Measurements from ENCODE around the gene PAIP1.

The PAIP1 gene

DNA sequence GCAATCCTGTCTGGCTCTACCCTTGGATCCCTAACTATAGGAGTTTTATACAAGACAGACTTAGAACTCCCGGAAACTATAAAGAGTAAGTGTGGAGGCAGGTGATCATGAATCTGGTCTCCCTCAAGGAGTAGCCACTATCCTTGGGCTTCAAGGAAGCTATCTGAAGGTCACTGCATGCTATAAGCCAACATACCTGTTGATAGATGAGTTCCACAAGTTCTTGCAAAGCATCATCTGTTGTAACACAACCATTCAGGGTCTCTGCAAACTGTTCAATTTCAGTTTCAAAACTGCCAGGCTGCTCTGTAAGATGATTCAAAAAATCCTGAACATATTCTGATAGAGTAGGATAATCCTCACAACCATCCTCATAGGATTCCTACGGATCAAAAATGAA lies 9.3 kb downstream of the PAIP1 start:
- Histone ChIP-seq H3K4me1 (ENCODE audit: control insufficient read depth, insufficient read depth, low read length) (no peaks in the 10 kb centered on the region), H3K9me3 (ENCODE audit: control insufficient read depth, insufficient read depth, low read length) (no peaks in the 10 kb centered on the region), H3K36me3 (ENCODE audit: control insufficient read depth, insufficient read depth, low read length) (peaks cover 16% of the 10 kb centered on the region), H3K27me3 (ENCODE audit: control insufficient read depth, insufficient read depth, low read length) (no peaks in the 10 kb centered on the region), H3K9ac (ENCODE audit: low read depth, low read length) (no peak overlapping the region), H3K4me3 (ENCODE audit: low read depth, low read length) (no peak overlapping the region)

DNA sequence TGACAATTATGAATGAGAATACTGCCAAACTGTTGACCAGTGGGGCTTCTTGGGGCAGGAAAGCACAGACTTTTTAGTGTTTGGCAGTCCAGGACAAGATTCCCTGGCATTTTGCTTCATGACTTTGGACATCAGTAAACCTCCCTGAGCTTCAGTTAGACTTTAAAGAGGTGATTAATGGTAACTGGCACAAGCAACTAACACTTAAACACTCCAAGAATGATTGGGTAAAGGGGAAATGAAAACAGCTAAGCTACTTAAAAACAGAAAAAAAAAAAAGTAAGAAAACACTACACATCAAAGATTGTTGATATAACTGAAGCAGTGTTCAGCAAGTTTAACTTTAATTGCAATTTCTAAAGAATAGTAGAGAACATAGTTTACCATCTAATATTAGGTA lies 13.4 kb downstream of the PAIP1 start:
- H3K36me3 ChIP-seq (ENCODE audit: control insufficient read depth, insufficient read depth, low read length) = peaks cover 19% of the 10 kb centered on the region
- H3K4me3 ChIP-seq (ENCODE audit: low read depth, low read length) = no peak overlapping the region
- H3K9ac ChIP-seq (ENCODE audit: low read depth, low read length) = no peak overlapping the region
- no peaks in the 10 kb centered on the region for H3K4me1 ChIP-seq (ENCODE audit: control insufficient read depth, insufficient read depth, low read length)
- H3K9me3 ChIP-seq (ENCODE audit: control insufficient read depth, insufficient read depth, low read length) = no peaks in the 10 kb centered on the region
- H3K27me3 ChIP-seq (ENCODE audit: control insufficient read depth, insufficient read depth, low read length) = no peaks in the 10 kb centered on the region

DNA sequence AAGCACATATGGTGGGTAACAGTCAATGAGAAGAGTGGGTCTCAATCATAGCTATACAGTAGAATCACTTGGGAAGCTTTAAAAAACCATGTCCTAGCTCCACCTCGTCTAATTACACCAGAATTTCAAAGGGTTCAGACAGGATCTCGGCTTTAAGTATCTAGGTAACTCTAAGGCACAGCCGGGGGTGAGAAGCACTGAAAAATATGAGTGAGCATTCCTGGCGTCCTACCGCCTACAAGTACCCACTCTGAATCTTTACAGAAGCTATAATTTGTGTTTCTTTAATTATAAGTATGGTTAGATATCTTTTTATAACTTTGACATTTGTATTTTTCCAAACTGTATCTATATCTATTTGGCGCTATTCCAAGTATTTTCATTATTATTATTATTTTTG lies 16.1 kb downstream of the PAIP1 start:
- H3K9ac ChIP-seq (ENCODE audit: low read depth, low read length) = no peak overlapping the region
- no peak overlapping the region for H3K4me3 ChIP-seq (ENCODE audit: low read depth, low read length)
- H3K36me3 ChIP-seq (ENCODE audit: control insufficient read depth, insufficient read depth, low read length) = peaks cover 12% of the 10 kb centered on the region
- no peaks in the 10 kb centered on the region for H3K4me1 ChIP-seq (ENCODE audit: control insufficient read depth, insufficient read depth, low read length)
- H3K9me3 ChIP-seq (ENCODE audit: control insufficient read depth, insufficient read depth, low read length) = no peaks in the 10 kb centered on the region
- no peaks in the 10 kb centered on the region for H3K27me3 ChIP-seq (ENCODE audit: control insufficient read depth, insufficient read depth, low read length)

DNA sequence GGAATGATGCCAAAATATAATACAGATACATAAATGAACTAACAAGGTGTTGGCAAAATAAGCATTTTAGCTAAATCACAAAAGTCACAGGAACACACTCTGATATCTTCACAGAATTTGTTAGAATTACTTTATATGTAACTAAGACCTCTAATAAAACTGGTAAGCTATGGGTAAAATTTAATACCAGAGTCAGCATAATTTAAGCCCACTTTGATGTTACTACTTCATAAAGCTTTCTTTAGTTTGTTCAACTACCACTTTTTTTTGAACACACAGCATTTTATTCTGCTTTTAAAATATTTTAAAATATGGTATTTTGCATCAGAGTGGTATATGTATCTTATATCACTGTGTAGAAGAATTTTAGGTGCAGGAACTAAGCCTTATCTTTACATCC lies 19.9 kb downstream of the PAIP1 start:
- Histone ChIP-seq H3K4me3 (ENCODE audit: low read depth, low read length) (no peak overlapping the region), H3K9me3 (ENCODE audit: control insufficient read depth, insufficient read depth, low read length) (no peaks in the 10 kb centered on the region), H3K4me1 (ENCODE audit: control insufficient read depth, insufficient read depth, low read length) (no peaks in the 10 kb centered on the region), H3K9ac (ENCODE audit: low read depth, low read length) (no peak overlapping the region), H3K36me3 (ENCODE audit: control insufficient read depth, insufficient read depth, low read length) (peaks cover 8% of the 10 kb centered on the region), H3K27me3 (ENCODE audit: control insufficient read depth, insufficient read depth, low read length) (no peaks in the 10 kb centered on the region)

DNA sequence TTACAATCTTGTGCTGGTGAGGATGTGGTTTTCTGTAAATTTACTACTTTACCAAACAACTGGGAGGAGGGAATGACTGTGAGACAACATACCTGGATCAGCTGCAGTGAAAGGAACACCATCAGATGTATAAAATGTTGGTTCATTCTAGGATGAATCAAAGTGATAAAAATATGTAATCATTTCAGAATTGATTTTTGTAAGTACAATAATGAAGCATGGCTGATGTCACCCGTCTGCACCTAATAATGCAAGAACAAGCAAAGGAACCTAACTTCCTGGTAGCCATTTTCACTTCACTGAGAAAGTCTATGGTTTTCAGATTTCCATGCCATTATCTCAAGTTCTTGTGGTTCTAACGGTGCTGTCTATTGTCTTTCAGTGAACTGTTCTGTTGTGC lies 23.2 kb downstream of the PAIP1 start:
- Histone ChIP-seq H3K27me3 (ENCODE audit: control insufficient read depth, insufficient read depth, low read length) (no peaks in the 10 kb centered on the region), H3K4me1 (ENCODE audit: control insufficient read depth, insufficient read depth, low read length) (no peaks in the 10 kb centered on the region), H3K4me3 (ENCODE audit: low read depth, low read length) (no peak overlapping the region), H3K9ac (ENCODE audit: low read depth, low read length) (no peak overlapping the region), H3K36me3 (ENCODE audit: control insufficient read depth, insufficient read depth, low read length) (peaks cover 12% of the 10 kb centered on the region), H3K9me3 (ENCODE audit: control insufficient read depth, insufficient read depth, low read length) (no peaks in the 10 kb centered on the region)

DNA sequence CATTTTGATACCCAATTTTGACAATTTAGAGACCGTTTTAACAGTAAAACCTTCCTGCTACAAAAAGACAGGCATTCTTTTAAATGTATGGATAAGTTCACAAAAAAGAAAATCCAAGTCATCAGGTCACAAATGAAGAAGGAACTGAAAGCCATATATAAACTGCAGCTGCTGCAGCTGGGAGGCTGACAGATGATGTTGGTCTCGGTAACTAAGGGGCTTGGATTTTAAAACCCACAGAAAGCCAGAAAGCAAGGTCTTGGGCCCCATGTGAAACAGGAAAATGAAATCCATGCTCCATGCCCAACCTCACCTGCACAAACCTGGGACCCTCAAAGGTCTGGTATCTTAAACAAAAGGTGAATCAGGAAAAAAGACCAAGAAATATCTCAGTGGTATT lies 26.2 kb downstream of the PAIP1 start:
- H3K4me1 ChIP-seq (ENCODE audit: control insufficient read depth, insufficient read depth, low read length) = no peaks in the 10 kb centered on the region
- H3K27me3 ChIP-seq (ENCODE audit: control insufficient read depth, insufficient read depth, low read length) = no peaks in the 10 kb centered on the region
- H3K9me3 ChIP-seq (ENCODE audit: control insufficient read depth, insufficient read depth, low read length) = no peaks in the 10 kb centered on the region
- H3K9ac ChIP-seq (ENCODE audit: low read depth, low read length) = no peak overlapping the region
- peaks cover 13% of the 10 kb centered on the region for H3K36me3 ChIP-seq (ENCODE audit: control insufficient read depth, insufficient read depth, low read length)
- H3K4me3 ChIP-seq (ENCODE audit: low read depth, low read length) = no peak overlapping the region

DNA sequence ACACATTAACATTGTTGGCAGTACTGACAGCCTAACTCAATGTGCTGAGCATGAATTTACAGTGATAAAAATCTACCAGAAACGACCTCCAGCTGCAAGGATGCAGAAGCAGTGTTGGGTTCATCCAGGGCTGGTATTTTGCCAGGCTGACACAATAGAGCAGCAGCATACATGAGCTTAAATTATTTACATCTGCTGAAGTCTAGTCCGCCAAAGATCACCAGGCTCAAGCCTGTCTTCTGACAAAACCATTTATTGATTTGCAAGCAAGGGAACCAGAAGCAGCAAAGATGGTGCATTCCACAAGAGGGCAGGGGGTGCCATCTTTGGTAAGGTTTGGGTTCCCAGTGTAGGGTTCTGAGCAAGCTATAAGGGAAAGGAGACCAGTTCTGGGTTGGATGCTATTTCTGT lies 33.2 kb downstream of the PAIP1 start:
- Histone ChIP-seq H3K9me3 (ENCODE audit: control insufficient read depth, insufficient read depth, low read length) (no peaks in the 10 kb centered on the region), H3K4me3 (ENCODE audit: low read depth, low read length) (no peak overlapping the region), H3K4me1 (ENCODE audit: control insufficient read depth, insufficient read depth, low read length) (no peaks in the 10 kb centered on the region), H3K27me3 (ENCODE audit: control insufficient read depth, insufficient read depth, low read length) (no peaks in the 10 kb centered on the region), H3K36me3 (ENCODE audit: control insufficient read depth, insufficient read depth, low read length) (peaks cover 4% of the 10 kb centered on the region), H3K9ac (ENCODE audit: low read depth, low read length) (no peak overlapping the region)

DNA sequence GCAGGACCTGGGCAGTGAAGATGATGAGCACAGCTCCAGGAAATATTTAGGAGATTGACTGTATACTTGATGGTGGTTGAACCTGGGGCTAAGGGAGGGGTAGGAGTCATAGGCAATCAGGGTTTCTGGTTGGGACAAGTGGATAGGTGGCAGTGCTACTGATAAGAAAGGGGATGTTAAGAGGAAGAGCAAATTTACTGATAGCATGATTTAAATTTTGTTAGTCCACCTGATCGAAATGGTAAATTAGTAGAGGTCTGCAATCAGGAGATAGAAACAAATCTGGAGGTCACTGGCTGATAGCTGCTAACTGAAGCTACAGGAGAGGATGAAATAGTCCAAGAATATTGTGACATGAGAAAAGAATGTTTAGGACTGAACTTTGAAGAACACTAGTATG lies 36.3 kb downstream of the PAIP1 start:
- H3K36me3 ChIP-seq (ENCODE audit: control insufficient read depth, insufficient read depth, low read length) = no peaks in the 10 kb centered on the region
- no peaks in the 10 kb centered on the region for H3K9me3 ChIP-seq (ENCODE audit: control insufficient read depth, insufficient read depth, low read length)
- H3K9ac ChIP-seq (ENCODE audit: low read depth, low read length) = no peak overlapping the region
- peaks cover under 1% of the 10 kb centered on the region for H3K4me1 ChIP-seq (ENCODE audit: control insufficient read depth, insufficient read depth, low read length)
- H3K27me3 ChIP-seq (ENCODE audit: control insufficient read depth, insufficient read depth, low read length) = no peaks in the 10 kb centered on the region
- H3K4me3 ChIP-seq (ENCODE audit: low read depth, low read length) = no peak overlapping the region

DNA sequence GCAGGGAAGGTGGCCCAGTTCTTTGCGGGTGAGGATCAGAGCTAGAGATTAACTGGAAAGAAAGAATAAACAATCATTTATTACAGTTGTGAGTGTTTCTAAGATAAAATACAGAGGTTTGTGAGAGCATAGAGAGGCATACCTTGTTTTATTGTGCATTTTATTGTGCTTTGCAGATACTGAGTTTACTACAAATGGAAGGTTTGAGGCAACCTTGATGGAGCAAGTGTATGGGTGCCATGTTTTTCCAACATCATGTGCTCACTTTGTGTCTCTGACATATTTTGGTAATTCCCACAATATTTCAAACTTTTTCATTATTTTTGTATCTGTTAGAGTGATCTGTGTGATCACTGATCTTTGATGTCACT lies 41.2 kb downstream of the PAIP1 start:
- peaks cover 7% of the 10 kb centered on the region for H3K4me1 ChIP-seq (ENCODE audit: control insufficient read depth, insufficient read depth, low read length)
- no peaks in the 10 kb centered on the region for H3K36me3 ChIP-seq (ENCODE audit: control insufficient read depth, insufficient read depth, low read length)
- peak overlapping the region; percentile 94 for H3K9ac ChIP-seq (ENCODE audit: low read depth, low read length)
- peak overlapping the region; percentile 90 for H3K4me3 ChIP-seq (ENCODE audit: low read depth, low read length)
- no peaks in the 10 kb centered on the region for H3K27me3 ChIP-seq (ENCODE audit: control insufficient read depth, insufficient read depth, low read length)
- no peaks in the 10 kb centered on the region for H3K9me3 ChIP-seq (ENCODE audit: control insufficient read depth, insufficient read depth, low read length)

DNA sequence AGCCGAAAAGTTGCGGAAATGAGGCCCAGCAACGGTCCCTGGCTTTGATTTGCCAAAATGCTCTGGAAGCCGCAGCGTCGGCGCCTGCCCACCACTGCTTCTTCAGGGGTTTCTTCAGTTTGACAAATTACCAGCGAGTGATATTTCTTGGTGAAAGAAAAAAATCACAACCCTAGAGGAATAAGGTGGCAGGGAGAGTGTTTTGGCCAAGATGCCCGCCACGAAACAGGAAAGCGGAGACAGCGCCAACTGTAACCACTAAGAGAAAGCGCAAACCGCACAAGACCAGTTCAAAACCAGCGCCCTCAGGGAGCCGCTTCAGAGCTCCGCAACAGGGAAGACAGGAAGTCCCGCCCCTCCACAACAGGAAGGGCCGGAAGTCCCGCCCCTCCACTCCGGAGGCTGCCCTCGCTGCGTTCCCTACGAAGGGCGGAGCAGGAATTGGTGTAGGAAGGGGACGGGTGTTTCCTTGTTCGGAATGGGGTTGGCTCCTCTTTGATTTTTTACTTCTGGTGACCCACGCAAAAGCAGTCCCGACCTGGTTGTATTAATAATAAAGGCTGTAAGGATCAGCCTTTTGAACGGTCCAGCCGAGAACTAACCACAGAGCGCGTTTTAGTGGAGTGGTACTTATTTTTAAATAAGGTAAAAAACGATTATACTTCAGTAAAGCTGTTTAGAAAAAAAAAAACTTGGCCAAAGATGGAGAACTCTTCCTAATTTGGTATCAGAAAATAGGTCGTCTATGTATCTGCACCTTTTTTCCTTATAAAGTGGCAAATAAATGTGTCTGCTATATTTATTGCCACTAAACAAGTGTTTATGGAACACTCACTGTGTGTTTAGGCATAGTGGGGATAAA lies 41.8 kb downstream of the PAIP1 start, which contains the start of gene C5orf34:
C5orf34 (minus strand) TSS at position 333 of the 862 bp plus-strand sequence. CDS start 5,809 bp downstream, outside the sequence.
- peak within 1 kb of the TSS; percentile 95 for H3K9ac ChIP-seq (ENCODE audit: low read depth, low read length)
- no peaks in the 10 kb centered on the region for H3K9me3 ChIP-seq (ENCODE audit: control insufficient read depth, insufficient read depth, low read length)
- H3K36me3 ChIP-seq (ENCODE audit: control insufficient read depth, insufficient read depth, low read length) = no peaks in the 10 kb centered on the region
- H3K4me3 ChIP-seq (ENCODE audit: low read depth, low read length) = peak within 1 kb of the TSS; percentile 90
- peaks cover 7% of the 10 kb centered on the region for H3K4me1 ChIP-seq (ENCODE audit: control insufficient read depth, insufficient read depth, low read length)
- H3K27me3 ChIP-seq (ENCODE audit: control insufficient read depth, insufficient read depth, low read length) = no peaks in the 10 kb centered on the region

DNA sequence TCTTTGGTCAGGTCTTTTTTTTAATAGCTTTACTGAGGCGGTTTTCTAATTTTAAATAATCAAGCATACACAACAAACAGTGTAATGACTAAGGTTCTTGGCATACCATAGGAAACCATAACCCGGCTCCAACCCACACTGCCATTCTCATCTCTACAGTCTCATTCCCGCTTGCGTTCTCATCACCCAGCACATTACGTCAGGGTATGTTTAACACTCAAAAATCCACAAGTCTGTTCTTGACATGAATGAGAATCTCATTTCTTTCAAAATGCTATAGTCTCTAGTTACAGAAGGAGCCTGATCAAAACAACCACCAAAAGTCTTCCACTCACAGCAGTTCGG lies 42.4 kb downstream of the PAIP1 start:
- H3K27me3 ChIP-seq (ENCODE audit: control insufficient read depth, insufficient read depth, low read length) = no peaks in the 10 kb centered on the region
- no peaks in the 10 kb centered on the region for H3K9me3 ChIP-seq (ENCODE audit: control insufficient read depth, insufficient read depth, low read length)
- peak overlapping the region; percentile 95 for H3K9ac ChIP-seq (ENCODE audit: low read depth, low read length)
- peak overlapping the region; percentile 90 for H3K4me3 ChIP-seq (ENCODE audit: low read depth, low read length)
- peaks cover 7% of the 10 kb centered on the region for H3K4me1 ChIP-seq (ENCODE audit: control insufficient read depth, insufficient read depth, low read length)
- no peaks in the 10 kb centered on the region for H3K36me3 ChIP-seq (ENCODE audit: control insufficient read depth, insufficient read depth, low read length)

DNA sequence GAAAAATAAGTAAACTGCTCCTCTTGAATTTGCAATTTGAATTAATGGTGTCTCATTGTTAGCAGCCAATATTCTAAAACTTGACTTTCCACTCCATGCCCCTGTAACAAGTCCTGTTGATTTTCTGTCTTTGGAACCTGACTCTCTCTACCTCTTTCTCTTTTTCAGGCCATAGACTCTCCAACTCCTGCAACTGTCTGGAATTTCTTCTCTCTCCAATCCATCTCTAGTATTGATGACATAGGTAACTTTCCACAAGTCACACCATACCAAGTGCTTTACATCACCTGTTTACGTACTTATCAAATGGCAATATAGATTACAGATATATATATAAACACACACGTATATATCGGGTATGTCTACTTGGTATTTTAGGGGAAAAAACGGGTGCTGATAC lies 42.9 kb downstream of the PAIP1 start:
- no peaks in the 10 kb centered on the region for H3K9me3 ChIP-seq (ENCODE audit: control insufficient read depth, insufficient read depth, low read length)
- H3K4me1 ChIP-seq (ENCODE audit: control insufficient read depth, insufficient read depth, low read length) = peaks cover 7% of the 10 kb centered on the region
- H3K4me3 ChIP-seq (ENCODE audit: low read depth, low read length) = peak overlapping the region; percentile 90
- no peaks in the 10 kb centered on the region for H3K36me3 ChIP-seq (ENCODE audit: control insufficient read depth, insufficient read depth, low read length)
- H3K27me3 ChIP-seq (ENCODE audit: control insufficient read depth, insufficient read depth, low read length) = no peaks in the 10 kb centered on the region
- H3K9ac ChIP-seq (ENCODE audit: low read depth, low read length) = peak overlapping the region; percentile 95
